GM18909 (cell line): ENCODE measurements around the gene PPP2R5E.

Experiments
- ATAC-seq: cut with Tn5 transposase; IDR thresholded peaks from one replicate; pipeline ENCODE4 v1.9.1; 2021; ENCODE audit warnings: mild to moderate bottlenecking; ENCODE audit not compliant: unreplicated experiment, poor library complexity

The PPP2R5E gene

DNA sequence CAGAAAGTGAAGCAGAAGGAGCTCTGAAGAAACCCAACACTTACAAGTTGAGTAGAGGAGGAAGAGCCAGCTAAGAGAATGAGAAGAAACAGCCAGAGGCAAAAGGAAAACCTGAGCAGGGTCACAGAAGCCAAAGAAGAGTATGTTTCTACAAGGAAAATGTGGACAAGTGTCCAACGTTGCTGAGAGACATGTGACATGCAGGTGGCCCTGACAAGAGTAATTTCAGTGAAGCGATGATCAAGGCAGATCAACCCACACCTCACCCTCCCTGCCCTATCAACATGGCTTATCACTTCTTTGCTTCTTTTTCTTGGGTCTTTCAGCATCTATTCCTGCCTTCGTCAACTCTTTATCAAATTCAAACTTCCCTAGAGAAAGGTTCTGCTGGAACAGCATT, 68.3 kb downstream of the PPP2R5E start:
- ATAC-seq, result no peak

DNA sequence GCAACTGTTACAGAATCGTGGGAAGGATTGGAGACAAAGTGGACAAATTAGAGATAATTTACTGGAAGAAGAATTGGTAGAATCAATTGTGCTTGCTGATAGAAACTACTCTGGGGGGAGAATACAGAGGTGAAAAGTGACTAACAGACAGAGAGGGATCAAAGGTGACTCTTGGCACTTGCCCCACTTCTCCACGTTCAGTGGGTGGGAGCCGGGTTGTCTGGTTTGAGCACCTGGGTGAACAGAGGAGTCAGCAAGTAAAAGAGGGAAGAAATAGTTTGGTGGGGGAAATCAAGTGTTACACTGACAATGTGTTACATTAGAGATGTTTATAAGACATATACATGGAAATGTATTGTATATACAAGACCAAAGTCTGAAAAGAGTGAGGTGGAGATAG, 69.1 kb downstream of the PPP2R5E start:
- no peak for ATAC-seq

DNA sequence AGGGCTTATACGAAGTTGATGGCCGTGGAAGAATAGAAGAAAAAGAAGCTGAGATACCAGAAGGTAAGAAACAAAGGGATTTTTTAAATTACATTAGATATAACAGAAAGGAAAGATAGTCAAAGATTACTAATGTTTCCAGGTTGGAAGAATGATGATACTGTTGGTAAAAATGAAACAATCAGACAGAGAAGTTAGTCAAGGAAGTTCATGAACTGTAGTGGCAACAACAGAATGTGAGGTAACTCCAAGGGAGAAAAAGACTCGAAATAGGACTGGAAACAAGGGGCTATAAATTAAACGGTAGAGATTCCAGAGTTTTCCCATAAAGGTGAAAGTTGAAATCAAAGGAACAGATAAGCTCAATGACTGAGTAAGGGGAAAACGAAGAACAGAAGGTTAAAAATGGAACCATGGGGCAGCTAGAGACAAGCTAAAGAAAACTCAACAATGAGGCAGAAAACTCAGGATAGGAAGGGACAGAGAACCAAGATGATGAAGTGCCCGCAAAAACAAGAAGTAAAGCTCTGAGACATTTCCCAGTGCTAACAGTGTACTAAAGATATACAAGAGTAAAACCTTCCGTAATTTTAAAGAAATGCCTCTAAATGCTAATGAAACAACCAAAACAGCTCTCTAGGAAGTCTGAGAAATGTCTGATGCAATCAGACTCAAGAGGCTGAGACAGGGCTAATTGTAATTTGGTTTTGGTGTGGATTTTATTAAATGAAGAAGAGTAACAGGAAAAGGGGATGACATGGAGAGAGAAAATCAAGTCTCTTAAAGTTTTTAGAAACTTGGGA, 70.0 kb downstream of the PPP2R5E start:
- no peak for ATAC-seq

DNA sequence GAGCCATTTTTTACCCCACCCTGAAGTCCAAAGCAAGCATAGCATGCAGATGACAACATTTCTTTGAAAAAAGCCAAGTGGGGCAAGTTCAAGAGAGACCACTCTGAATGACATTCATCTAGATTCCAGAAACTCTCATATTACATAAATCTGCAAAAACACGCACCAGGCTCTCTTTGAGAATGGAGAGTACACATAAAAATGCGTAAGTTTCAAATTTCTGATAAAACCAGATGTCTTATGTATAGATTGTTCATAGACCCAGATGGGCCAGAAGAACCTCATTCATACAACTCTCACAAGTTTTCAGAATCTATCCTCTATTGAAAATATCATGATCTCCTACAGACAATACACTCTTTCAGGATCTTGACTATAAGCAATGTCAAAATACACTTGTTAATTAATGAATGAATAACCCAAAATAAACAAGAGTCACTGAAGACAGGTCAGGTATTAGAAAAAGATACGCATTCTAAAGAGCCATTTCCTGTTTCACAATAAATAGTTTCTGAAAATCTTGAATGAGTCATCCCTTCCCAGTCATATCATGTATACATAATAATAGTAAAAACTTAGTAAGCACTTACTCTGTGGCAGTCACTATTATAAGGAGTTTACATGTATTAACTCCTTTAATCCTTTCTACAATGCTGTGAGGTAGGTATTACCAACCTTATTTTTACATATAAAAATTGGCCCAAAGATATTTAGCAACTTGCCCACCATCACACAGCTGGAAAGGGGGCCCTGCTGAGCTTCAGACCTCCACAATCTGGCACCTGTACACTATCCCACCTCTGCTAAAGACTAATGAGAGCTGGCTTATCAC, 72.0 kb downstream of the PPP2R5E start:
- peak; percentile 87 for ATAC-seq

DNA sequence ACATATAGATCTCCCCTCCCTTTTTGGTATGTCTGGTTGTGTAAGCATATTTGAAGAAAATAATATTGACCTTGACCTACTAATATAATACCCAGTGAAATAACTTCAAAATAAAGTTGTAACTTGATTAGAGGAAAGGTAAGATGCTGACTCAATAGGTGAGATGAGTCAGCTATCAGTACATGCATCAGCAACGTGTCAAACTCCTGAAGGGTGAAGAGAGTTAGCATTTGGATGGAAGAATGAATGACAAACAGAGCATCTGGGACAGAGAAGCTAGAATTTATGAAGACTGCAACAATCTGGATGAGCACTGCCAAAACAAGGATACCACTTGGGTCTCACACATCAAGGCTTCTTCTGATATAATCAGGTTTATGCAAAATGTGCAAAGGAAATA, 74.9 kb downstream of the PPP2R5E start:
- ATAC-seq, result peak; percentile 30

DNA sequence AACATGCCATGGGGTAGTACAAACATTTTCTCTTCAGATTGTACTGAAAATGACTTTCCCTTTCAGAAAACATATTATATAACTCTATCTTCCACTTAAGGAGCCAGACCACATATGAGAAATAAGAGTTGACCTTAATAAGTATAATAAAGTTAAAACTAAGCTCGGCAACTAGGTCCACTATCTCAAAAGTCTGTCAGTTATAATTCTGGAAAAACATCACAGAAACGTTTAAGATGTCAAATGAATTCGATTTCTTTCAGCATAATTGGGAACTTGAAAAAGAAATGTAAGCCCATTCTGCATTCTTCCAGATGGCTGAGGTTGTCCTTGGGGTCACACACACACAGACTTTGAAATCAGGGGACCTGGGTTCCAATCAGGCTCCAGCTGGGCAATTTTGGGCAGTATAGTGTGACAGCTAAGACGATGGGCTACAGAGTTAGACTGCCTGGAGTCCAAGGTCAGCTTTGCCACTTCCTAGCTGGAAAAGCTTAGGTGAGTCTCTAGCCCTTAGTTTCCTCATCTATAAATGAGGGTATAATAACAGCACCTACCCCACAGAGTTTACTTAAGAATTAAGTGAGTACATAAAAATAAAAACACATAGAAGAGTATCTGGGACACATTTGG, 75.6 kb downstream of the PPP2R5E start:
- no peak for ATAC-seq

DNA sequence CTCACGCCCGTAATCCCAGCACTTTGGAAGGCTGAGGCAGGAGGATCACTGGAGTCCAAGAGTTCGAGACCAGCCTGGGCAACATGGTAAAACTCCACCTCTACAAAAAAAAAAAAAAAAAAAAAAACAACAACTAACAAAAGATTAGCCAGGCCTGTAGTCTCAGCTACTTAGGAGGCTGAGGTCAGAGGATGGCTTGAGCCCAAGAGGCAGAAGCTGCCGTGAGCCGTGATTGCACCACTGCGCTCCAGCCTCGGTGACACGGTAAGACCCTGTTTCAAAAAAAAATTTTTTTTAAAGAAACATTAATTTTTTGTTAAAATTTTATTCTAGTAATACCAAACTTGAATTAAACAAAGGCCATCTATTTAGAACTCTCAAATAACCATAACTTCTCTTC, 77.8 kb downstream of the PPP2R5E start:
- no peak for ATAC-seq

DNA sequence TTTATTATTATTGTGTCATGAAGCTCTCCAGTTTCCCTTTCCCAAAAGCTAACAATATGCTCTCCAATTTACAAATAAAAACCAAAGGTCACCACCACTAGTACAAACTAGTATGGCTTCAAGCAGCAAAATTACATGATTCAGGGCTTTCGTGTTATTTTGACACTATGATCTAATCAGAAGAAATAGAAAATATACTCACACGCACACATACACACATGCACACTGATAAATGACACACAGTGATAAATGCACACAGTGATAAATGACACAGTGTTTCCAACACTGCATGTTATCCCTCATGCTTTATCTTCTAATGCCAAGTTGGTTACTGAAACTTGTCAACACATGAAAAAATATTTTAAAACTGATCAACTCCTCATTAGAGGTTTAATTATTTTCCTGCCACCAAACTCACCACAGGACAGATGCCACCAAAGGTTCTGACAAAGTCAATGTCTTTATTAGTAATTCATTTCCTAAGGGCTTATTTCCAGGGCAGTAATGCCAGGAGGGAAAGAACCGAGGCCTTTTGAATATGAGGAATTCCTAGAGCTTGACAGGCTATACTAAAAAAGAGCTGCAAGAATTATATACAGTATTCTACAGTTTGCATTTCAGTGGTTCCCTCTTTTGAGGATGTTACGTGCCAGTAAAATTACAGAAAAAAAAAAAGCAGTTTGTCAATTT, 82.4 kb downstream of the PPP2R5E start:
- no peak for ATAC-seq

DNA sequence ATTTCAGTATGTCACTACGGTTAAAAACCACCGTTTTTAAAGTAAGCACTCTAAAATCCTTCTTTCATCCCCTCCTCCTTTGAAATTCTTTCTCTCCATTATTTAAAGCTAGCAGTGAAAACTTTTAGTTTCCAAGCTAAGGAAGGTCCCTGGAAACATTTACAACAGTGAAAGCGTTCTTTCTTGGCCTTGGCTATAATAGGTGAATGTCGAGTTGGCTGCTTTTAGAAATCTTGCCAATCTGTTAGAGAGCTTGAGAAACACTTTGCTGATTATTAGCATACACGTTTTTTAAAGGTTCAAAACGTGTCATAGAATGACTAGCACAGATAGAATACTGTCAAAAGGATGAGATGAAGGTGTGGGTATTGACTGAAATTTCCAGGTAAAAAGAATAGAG, 83.4 kb downstream of the PPP2R5E start:
- no peak for ATAC-seq

DNA sequence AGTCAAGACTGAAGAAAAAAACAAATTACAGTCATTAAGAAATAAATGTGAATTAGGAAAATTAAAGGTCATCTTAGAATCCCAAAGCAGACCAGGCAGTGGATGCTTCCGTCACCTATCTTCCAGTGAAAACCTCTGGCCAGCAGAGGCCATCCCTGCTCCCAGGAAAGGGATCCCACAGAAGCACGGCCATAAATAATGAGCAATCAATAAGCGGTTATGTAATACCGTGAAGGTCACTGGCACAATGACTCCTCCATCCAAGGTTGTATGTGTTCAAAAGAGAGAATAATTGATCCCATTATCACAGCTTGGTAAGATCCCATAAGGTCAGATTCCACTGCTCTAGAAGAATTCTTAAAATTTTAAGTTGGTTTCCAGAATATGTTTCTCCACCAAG, 85.7 kb downstream of the PPP2R5E start:
- ATAC-seq, result no peak

DNA sequence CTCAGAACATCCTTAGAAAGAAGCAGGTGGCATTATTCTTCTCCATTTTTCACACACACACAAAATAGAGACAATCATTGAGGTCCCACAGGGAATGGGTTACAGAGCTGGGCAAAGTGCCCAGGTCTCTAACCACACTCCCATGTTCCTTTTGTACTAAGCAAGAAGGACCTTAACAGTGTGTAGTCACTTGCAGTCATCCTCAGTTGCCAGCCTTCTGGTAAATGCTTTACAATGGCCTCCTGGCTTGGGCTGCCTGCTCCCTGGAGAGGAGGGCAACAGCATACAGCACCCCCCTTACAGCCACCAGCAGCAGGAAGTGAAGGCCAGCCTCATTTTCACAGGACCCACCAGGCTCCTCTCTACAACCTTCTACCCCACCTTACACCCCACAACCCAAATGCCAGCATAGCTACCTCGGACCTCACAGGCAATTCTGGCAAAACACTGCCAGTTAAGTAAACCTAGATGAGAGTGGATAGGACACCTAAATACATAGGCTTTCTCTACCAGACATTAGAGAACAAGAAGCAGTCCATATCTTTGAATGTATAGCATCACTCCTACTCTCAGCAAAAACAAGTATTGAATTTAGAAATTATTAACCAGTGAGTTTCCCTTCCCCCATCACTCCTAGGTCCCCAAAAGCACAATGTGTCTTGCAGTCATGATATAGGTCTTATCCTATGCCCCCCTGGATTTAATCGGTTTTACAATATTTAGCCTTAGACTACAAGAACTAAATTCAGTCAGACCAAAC, 88.1 kb downstream of the PPP2R5E start:
- ATAC-seq, result peak; percentile 59

DNA sequence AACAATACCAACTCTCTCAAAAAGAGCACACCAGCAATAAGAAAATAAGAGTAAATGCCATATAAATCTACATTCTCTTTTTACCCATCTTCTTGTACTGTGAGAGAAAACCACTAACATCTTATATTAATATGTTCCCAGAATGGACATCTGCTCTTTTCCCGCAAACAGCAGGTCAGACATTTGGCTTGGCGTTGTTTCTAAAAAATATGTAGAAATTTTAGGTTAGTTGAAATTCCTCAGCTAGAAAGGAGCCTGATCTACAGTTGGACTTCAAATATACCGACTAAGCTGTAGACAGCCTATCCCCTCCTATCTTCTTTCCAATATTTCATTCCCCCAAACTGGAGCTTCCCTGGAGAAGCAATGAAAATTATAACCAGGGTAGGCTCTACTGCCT, 88.7 kb downstream of the PPP2R5E start:
- no peak for ATAC-seq

DNA sequence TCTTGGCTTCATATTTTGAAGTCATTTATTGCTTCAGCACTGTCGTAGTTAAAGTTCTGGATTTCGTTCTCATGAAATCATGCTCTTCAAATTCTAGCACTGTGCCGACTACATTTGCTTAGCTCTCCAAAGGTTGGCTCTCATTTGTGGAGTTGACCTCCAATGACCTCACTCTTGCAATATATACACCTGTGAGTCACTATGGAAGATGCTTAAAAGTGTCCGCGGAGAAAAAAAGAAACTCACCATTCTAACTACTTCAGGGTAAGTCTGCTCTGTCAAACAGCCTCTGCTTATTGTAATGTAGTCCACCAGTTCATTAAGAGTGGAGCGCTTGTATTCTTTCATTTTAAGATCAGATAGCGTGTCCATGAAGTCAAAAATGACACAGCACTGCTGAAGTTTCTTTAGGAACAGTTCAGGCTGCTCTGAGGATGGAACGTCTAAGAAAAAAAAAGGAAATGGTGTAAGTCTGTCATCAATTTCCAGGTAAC, 89.7 kb downstream of the PPP2R5E start:
- ATAC-seq, result no peak

DNA sequence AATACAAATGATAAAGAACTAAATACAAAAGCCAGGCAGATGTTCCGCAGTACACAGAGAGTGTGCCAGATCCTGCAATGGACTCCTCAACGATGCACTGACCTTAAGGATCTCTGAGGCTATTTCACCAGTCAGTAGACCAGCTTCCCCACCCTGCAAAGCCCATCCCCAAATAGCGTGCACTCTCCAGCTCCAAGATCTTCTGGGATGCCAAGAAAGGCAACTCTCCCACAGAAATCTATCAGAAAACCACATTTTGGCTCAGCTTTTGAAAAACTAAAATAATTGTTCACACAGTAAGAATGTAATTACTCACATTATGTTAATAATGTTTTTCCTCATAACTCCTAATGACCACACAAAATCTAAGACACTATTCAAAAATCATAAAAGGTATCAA, 90.4 kb downstream of the PPP2R5E start:
- ATAC-seq, result no peak

DNA sequence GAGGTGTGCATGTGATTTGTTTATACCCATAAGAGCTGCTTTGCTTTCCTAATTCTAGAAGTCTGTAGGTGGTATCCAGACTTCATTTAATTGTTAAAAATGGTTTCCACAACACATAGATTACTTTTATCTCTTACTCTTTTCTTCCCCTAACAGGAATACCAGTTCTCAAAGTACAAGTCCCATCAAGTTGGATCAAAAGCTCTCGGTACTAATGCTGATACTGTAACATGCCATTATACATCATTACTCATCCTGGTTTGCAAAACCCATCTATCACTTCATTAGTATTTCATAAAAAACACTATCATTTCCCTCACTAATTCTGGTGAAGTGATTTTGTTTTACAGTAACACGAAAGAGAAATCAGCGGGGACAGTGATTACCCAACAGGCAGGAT, 94.3 kb downstream of the PPP2R5E start:
- ATAC-seq, result no peak

DNA sequence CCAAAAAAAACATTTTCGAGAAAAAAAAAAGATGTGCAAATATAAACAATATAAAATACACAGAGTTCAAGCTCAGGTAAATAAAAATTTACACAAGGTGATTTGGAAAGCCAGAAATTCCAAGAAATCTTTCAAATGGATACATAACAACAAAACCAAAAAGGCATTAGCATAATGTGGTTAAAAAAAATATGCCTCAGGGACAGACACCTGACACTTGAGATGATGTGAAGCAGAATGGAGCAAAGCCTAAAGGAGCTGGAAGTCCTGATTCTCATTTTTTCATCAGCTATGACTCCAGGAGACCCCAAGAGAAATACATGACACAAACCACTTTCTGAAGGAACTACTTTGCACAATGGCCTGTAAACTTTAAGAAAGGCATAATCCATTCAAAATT, 98.6 kb downstream of the PPP2R5E start:
- no peak for ATAC-seq

DNA sequence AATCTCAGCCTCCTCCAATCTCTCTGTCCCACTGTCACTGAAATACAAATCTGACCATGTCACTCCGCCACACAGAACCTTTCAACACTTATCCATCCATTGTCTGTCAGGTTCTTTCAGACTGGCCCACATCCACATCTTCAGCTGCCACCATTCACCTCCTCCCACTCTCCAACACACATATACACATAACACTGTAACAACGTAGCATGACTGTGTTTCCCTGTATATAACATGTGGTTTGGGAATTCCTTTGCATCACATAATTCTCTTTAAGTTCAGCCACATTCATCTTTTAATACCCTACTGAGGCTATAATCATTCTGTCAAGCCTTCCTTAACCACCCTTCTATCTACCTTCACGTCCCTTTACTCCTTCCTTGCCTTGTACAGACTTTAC, 99.2 kb downstream of the PPP2R5E start:
- ATAC-seq, result no peak

DNA sequence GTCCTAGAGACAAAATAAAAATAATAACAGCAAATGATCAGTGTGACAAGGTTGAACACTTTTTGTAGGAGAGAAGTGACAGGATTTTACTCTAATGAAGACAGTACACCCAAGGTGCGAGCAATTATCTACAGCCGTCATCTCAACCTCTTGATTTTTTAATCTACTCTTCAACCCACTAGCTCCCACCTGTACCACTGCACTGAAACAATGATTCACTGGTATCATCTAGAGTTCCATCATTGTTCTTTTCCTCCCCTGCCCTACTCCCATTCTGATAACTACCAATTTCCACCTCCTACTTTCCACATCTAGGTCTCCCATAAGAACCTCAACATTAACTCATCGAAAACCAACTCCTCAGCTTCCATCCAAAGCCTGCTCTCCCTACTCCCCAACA, 99.8 kb downstream of the PPP2R5E start:
- no peak for ATAC-seq

DNA sequence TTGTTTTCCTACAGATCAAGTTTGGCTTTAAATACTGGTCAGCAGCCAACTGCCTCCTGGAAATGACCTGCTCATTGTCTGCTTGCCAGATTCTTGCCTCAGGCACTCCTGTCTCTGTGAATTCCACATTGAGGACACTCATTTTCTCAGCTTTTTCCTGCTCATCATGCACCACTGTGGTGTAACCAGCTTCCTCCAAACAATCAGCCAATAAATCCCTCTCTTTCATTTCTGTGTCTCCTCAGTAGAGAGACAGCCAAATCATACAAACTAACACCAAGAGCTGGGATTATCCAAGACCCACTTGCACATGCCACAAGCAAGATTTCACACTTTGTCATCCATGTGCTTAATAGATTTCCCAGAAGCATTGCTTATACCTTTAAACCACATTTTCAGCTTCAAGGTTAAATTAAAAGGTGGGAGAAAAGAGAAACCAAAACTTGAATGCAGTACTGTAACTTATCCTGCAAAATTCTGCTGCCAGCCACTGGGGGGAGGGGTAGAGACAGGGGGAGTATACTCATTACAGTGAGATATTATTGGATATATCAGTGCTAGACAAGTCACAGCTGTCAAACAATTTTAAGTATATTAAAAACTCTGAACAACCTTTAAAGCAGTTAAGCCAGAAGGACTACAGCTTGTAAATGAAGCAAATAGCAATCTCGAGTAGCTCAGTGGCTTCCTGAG, 105.0 kb downstream of the PPP2R5E start:
- peak; percentile 50 for ATAC-seq
